GM12873 (cell line): ENCODE data around the gene SGO2.

ENCODE experiments used
- CTCF ChIP-seq: IDR thresholded peaks from 2 replicates; pipeline ENCODE4 v1.5.1; 2012; ENCODE audit warnings: low read depth, mild to moderate bottlenecking, moderate library complexity, low read length, control low read depth; ENCODE audit not compliant: insufficient read depth; ENCODE audit errors: missing control alignments

SGO2 gene, protein sequence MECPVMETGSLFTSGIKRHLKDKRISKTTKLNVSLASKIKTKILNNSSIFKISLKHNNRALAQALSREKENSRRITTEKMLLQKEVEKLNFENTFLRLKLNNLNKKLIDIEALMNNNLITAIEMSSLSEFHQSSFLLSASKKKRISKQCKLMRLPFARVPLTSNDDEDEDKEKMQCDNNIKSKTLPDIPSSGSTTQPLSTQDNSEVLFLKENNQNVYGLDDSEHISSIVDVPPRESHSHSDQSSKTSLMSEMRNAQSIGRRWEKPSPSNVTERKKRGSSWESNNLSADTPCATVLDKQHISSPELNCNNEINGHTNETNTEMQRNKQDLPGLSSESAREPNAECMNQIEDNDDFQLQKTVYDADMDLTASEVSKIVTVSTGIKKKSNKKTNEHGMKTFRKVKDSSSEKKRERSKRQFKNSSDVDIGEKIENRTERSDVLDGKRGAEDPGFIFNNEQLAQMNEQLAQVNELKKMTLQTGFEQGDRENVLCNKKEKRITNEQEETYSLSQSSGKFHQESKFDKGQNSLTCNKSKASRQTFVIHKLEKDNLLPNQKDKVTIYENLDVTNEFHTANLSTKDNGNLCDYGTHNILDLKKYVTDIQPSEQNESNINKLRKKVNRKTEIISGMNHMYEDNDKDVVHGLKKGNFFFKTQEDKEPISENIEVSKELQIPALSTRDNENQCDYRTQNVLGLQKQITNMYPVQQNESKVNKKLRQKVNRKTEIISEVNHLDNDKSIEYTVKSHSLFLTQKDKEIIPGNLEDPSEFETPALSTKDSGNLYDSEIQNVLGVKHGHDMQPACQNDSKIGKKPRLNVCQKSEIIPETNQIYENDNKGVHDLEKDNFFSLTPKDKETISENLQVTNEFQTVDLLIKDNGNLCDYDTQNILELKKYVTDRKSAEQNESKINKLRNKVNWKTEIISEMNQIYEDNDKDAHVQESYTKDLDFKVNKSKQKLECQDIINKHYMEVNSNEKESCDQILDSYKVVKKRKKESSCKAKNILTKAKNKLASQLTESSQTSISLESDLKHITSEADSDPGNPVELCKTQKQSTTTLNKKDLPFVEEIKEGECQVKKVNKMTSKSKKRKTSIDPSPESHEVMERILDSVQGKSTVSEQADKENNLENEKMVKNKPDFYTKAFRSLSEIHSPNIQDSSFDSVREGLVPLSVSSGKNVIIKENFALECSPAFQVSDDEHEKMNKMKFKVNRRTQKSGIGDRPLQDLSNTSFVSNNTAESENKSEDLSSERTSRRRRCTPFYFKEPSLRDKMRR

DNA sequence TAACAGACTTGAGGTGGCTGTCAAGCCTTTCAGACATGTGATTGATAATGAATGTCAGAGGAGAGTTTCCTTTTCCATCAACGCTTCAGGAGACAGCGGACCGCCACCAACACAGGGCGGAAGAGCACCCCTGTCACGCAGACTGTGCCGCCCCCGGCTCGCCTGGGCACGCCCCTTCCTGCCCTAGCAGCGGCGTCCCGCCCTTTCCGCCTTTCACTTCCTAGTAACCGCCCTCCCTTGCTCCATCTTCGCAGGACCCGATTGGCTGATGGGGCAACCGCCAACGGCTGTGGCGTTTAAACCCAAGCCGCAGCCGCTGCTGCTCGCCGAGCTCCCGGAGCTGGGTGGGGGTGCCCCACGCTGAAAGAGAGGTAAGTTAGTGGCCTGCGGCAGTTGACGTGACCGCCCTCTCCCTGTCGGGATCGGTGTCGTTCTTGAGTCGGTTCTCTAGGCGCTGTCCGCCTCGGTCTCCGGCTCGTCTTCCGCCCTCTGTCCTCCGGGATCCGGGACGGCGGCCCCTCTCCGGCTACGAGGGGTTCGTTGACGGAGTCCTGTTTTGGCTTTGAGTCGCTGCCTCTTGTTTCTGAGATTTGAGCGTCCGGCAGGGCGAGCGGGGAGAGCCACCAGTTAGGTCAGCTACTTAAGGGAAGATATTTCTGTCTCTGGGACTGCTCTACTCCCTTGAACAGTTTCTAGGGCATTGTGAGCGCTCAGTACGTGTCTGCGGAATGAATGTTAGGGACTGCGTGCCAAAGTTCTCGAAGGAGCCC lies at the start of gene SGO2:
TSS of gene SGO2 (plus strand) at position 326 of the 770 bp plus-strand sequence. CDS start 6,769 bp downstream, outside the sequence.
- TF ChIP-seq CTCF: no peak

GRCh38 chr2:200476836-200477235 lies 49.2 kb upstream of the SGO2 start:
- no peak for TF ChIP-seq CTCF

GRCh38 chr2:200477667-200478131 lies 48.3 kb upstream of the SGO2 start:
- TF ChIP-seq CTCF: no peak

DNA sequence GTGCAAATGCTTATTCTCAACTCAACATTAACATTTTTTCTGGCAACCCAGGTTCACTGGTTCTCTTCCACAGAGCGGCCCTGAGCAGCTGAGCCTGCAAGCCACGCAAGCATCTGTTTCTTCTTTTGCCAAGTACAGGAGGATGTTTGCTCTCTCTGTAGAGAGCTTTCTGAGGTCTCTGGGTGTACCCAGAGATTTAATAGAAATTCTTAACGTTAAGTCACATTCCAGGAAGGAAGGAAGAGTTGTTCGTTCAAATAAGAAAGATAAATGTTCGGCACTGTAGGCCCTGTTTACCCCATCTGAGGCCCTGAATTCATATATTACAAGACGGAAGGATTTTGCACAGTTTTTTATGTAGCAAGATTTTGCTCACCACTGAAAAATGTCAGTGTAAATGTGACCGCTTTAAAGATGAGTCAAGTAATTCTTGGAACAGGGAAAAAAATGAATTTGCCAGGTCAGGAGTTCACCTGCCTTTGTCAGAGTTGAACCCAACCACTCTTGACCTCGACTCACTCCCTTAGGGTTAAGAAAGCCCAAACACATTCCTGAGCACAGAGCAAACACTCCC lies 46.2 kb upstream of the SGO2 start:
- TF ChIP-seq CTCF: no peak

GRCh38 chr2:200482194-200482593 lies 43.8 kb upstream of the SGO2 start:
- TF ChIP-seq CTCF: no peak

DNA sequence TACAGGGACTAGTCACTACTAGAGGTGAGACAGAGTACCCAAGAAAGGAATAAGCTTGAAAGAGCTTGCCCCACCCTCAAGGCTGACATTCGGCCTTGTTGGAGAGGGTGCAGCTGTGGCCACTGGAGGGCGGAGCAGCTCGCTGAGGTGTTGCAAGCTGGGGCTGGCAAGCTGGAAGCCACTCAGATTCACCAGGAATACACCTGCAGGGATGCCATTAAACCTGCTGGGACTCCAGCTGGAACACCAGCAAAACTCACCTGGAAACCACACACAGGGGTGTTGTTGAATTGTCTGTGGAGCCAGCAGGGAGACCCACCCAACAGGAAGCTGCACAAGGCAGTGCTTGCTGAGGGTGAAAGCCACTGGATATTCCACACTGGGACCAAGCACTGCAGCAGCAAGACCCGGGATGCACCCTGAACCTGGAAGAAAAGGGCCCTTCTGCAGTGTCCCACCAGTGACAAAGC lies 42.2 kb upstream of the SGO2 start:
- peak; percentile 57 for TF ChIP-seq CTCF
